HG02678 (cell line): ENCODE data around the gene MADCAM1.
"Not testable (repeated sequence)": the region's sequence is repeated elsewhere in the genome, so short reads cannot be mapped to it uniquely, and the experiment has no call there.

ENCODE experiments used
- ATAC-seq: cut with Tn5 transposase; IDR thresholded peaks from one replicate; pipeline ENCODE4 v1.9.1; 2021; ENCODE audit warnings: mild to moderate bottlenecking, moderate library complexity; ENCODE audit not compliant: unreplicated experiment

Gene MADCAM1

DNA sequence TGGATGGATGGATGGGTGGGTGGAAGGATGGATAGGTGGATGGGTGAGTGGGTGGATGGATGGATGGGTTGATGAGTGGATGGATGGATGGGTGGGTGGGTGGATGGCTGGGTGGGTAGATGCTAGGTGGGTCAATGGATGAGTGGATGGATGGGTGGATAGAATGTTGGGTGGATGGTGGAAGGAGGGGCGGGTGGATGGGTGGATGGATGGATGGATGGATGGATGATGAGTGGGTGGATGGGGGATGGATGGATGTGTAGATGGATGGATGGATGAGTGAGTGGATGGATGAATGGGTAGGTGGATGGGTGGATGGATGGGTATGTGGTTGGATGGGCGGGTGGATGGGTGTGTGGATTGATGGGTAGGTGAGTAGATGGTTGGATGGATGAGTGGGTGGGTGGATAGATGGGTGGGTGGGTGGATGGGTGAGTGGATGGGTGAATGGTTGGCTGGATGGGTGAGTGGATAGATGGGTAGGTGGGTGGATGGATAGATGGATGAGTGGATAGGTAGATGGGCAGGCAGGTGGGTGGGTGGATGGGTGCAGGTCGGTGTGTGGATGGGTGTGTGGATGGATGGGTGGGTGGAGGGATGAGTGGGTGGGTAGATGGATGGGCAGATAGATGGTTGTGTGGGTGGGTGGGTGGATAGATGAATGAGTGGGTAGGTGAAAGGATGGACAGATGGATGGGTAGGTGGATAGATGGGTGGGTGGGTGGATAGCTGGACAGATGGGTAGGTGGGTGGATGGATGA is 31.1 kb upstream of the MADCAM1 start:
- no peak for ATAC-seq

GRCh38 chr19:467554-467953 is 28.7 kb upstream of the MADCAM1 start:
- no peak for ATAC-seq

GRCh38 chr19:468587-469256 is 27.6 kb upstream of the MADCAM1 start:
- no peak for ATAC-seq

DNA sequence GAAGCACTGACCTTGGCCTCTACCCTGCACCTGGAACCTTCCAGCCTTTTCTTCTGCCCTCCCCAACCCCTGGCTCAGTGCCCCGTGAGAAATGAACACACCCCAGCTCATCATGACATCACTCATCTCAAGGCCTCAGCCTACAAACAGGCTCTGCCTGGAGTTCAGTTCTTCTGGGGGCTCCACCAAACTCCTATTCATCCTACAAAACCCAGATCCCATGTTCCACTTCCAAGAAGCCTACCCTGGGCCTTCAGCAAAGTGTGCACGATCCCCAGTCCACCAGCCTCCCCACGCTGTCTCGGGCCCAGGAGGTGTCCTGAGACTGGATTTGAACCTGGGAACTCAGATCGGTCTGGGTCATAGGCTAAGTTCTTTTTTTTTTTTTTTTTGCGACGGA is 26.5 kb upstream of the MADCAM1 start:
- ATAC-seq = no peak

DNA sequence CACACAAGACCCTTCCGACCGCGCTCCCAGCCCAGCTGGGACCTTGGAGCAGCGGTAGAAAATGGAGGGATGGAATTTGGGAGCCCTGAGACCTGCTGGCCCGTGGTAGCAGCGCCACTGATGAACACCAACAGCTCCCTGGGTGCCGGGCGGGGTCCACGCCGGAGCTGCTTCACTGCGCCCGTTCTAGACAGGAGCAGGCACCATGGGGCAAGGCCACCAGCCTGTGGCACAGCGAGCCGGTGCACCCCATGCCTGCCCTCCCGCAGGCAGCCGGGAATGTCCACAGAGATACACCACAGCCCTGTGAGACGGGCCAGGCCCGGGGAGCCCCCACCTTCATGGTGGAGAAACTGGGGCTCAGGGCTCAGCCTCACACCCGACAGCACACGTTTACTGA is 25.6 kb upstream of the MADCAM1 start:
- ATAC-seq = no peak

- no peak for ATAC-seq
Observed at GRCh38 chr19:472005-472858, 24.1 kb upstream of the MADCAM1 start.

DNA sequence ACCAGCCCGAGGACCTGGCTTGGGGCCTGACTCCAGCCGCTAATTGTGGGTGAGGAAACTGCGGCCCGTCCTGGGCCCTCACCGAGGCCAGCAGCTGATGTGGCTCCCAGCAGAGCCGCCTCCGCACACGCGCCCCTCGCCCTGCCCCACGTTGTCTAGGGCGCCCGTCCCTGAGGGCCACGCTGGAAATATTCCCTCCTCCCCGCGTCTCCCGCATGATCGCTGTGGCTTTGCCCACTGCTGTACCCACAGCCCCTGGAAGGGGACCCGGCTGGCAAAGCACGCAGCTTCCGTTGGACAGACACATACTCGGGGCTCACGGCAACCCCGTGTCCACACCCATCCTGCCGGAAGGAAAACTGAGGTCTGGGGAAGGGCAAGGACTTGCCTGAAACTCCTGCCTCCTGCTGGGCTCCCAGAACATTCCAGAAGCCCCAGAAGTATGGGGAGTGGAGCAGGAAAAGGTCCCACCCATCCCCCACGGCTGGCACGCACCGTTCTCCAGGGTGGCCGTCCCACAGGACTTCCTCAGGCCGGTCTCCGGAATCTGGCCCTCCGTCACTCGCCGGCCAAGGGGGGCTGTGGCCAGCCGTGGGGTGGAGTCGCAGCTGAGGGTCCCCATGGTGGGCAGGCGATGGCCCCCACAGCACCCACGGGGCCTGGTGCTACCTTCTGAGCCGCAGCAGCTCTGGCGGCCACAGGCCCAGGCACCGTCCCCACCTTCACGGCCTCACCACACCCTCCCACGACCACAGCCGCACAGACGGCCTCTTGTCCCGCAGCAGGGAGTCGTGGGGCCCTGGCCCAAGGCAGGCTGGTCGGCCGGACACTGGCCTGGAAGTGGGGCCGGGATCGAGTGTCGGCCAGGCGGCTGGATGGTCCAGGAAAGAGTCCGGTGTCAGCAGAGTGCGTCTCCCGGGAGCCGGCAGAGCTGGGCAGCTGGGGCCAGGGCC is 21.9 kb upstream of the MADCAM1 start:
- no peak for ATAC-seq

GRCh38 chr19:475360-475759 is 20.9 kb upstream of the MADCAM1 start:
- ATAC-seq = no peak

DNA sequence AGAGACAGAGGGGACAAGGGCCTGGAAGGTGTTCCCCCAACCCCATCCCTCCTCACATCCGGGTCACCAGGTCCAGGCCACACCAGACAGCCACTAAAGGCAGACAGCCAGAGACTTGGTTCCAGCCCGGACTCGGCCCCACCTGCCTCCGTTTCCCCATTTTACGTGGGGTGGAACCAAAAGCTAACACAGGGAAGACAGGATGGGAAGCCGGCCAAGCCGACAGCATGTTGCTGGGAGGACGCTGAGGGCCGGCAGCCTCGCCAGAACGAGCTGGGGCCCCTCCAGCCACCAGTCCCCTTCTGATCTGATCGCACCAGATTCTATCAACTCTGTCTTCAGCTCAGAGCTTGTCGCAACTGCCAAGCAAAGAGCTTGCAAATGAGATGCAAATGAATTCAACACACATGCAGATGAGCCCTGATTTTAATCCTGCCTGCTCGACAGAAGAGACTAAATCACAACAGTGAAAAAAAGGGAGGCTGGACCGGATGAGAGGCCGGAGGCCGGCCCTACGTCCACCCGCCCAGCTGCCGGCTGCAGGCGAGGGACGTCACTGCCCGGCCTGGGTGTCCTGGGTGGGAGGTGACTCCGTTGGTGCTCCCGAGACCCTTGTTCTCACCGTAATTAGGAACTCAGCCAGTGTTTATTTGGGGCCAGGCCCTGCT is 17.9 kb upstream of the MADCAM1 start:
- ATAC-seq = no peak

DNA sequence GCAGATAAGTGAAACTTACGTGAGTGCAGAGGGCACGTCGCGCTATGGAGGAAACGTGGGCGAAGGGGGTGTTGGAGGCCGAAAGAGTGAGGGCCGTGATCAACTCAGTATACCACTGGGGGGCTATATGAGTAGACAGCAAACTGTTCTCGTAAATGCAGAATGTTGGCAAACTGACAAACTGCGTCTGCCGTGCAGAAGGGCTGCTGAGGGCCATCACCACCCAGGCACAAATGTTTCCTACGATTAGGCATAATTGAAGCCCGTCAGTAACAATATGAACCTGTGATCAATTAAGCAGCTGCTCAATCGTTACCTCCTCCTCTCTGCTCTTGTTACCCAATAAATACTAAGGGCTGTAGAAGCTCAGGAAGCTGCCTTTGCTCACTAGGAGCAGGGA is 17.3 kb upstream of the MADCAM1 start:
- ATAC-seq = no peak

- ATAC-seq = no peak
Observed at GRCh38 chr19:480016-480855, 16.1 kb upstream of the MADCAM1 start.

GRCh38 chr19:481100-481499 is 15.2 kb upstream of the MADCAM1 start:
- not testable (repeated sequence) for ATAC-seq

GRCh38 chr19:482186-483041 is 13.9 kb upstream of the MADCAM1 start:
- no peak for ATAC-seq

DNA sequence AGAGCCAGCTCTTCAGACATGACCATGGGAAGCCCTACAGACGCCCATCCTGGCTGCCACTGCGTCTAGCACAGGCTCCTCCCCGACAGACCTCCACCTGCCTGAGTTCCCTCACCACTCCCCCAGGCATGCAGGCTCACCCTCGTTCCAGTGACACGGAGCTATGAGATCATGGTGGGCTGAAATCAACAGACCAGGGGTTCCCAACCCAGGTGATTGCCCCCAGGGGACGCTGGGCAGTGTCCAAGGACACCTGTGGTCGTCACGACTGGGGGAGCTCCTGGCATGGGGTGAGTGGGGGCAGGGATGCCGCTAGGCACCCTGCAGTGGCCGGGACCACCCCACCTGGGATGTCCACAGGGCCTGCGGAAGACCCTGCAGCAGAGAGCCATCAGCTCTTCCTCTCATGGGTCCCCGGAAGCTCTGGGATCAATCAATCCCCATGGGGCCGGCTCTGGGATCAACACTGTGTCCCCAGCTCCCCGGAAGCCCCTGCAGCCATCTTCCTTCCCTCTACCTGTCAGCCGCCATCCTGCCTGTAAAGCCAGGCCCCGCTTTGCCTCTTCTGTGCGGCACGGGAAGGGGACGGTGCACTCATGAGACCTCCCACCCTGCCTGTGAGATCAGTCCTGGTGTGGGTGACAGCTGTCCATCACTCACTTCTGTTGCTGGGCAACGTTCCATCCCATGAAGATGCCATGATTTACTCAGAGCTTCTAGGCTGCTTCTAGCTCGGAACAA is 12.8 kb upstream of the MADCAM1 start:
- ATAC-seq = no peak

DNA sequence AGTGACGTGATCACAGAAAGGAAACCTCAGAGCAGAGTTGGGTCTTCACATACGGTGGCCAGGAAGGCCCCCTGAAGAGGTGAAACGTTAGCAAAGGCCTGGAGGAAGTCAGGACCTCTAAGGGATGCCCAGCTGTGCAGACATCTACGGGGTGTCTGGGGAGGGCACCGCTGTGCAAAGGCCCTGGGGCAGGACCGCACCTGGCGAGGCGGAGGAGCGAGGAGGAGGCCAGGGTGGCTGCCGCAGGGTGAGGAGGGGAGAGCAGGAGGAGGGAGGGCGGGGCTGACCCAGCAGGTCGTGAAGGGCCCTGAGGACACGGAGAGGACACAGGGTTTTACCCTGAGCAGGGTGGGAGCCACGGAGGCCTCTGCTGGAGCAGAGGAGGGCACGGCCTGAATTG is 11.8 kb upstream of the MADCAM1 start:
- no peak for ATAC-seq

DNA sequence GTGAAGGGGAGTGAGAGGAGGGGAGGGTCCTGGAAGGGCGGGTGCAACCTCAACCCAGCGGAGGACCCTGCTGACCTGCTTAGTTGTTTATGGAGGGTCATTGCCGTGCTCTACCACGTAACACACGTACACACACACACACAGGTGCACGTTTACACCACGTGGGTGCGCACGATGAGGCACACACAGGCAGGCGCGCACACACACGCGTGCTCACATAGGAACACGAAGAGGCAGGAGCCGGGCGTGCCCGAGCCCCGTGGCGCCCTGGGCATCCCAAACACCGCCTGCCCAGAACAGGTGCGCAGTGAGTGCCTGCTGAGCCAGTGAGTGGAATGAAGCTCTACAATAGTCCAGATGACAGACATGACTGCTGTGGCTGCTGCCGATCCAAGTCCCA is 11.2 kb upstream of the MADCAM1 start:
- ATAC-seq = no peak

DNA sequence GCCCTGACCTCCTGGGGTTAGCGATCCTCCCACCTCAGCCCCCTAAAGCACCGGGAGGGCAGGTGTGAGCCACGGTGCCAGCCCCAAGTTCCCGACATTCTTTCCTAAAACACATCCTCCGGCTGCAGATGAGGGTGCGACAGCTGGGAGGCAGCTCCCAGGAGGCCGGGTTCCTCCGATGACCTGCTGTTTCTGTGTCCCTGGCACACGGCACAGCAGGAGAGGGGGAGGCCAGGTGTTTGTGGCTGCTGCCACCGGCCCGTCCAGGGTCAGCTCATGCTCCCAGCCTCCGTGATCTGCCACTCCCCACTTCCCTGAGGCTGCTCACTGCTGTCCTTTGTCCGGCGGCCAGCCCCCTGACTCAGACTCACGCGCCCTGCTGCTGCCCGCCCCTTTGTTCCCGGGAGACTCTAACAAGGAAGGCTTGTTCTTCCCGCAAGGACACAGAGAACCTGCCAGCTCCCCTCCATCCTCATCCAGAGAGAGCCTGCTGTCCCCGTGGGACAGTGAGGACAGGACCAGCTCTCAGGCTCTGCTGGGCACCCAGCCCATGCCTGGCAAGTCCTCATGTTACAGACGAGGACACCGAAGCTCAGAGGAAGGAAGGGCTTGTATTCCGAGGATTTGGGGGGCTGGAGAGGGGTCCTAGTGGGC is 10.6 kb upstream of the MADCAM1 start:
- no peak for ATAC-seq
